HepG2 (cell line): ENCODE results near the gene NVL. TPM values are rescaled to one million over a fixed set of nuclear protein-coding genes. Genes with fewer than 3 reads are reported as not detected.

Experiments
- CEBPG ChIP-seq: IDR thresholded peaks from 2 replicates; pipeline ENCODE4 v1.6.1; 2016
- FOXP1 ChIP-seq, 2 experiments: fragments of 450-650 bp in 1 of 2; IDR thresholded peaks; 2 replicates each; pipeline ENCODE4 v1.6.1; 2017 to 2018; ENCODE audit warnings: antibody characterized with exemption in 1 of 2
- MED1 ChIP-seq: sonication (generic); formaldehyde crosslinking; IDR thresholded peaks from 2 replicates; pipeline ENCODE4 v1.4.0; 2020; ENCODE audit warnings: missing genetic modification reagents
- MYC ChIP-seq: sonication (generic); formaldehyde crosslinking; IDR thresholded peaks from 2 replicates; pipeline ENCODE4 v1.9.0; 2021; ENCODE audit warnings: missing genetic modification reagents, borderline replicate concordance
- NKX3-1 ChIP-seq: sonication (generic); formaldehyde crosslinking; IDR thresholded peaks from 2 replicates; pipeline ENCODE4 v1.5.0; 2020; ENCODE audit warnings: missing genetic modification reagents
- POLR2AphosphoS5 ChIP-seq: IDR thresholded peaks from 2 replicates; pipeline ENCODE4 v1.6.1; 2012; ENCODE audit warnings: low read depth, low read length
- SIX4 ChIP-seq: sonication (generic); formaldehyde crosslinking; IDR thresholded peaks from 2 replicates; pipeline ENCODE4 v1.4.0; 2020; ENCODE audit warnings: missing genetic modification reagents
- SMARCE1 ChIP-seq: fragments of 450-650 bp; IDR thresholded peaks from 2 replicates; pipeline ENCODE4 v1.6.1; 2017; ENCODE audit warnings: borderline replicate concordance
- ZNF484 ChIP-seq: sonication (generic); formaldehyde crosslinking; IDR thresholded peaks from 2 replicates; pipeline ENCODE4 v1.5.1; 2020; ENCODE audit warnings: mild to moderate bottlenecking, low read depth, missing genetic modification reagents, borderline replicate concordance
- ZNF598 ChIP-seq: sonication (generic); formaldehyde crosslinking; IDR thresholded peaks from 2 replicates; pipeline ENCODE4 v1.5.1; 2020; ENCODE audit warnings: mild to moderate bottlenecking, missing genetic modification reagents, borderline replicate concordance
- ZNF678 ChIP-seq: sonication (generic); formaldehyde crosslinking; IDR thresholded peaks from 2 replicates; pipeline ENCODE4 v1.4.0; 2020; ENCODE audit warnings: mild to moderate bottlenecking, missing genetic modification reagents
- ZZZ3 ChIP-seq: sonication (generic); formaldehyde crosslinking; IDR thresholded peaks from 2 replicates; pipeline ENCODE4 v1.4.0; 2020; ENCODE audit warnings: missing genetic modification reagents, mild to moderate bottlenecking, borderline replicate concordance
- polyA plus RNA-seq, 8 experiments: library from polyadenylated mRNA; depleted of rRNA in 3 of 8; stranded (reverse) in 7 of 8; unstranded in 1 of 8; fragments of >200 nt; fragmentation: Illumina TruSeq in 4 of 8; extraction: Trizol in 4 of 8; gene quantifications; 2 replicates each; pipeline versions ENCODE4 v1.2.1 to v1.2.3, GENCODE V29; 2011 to 2016; ENCODE audit warnings: low read depth in 4 of 8, missing spikeins in 1 of 8, mixed read lengths in 1 of 8; ENCODE audit not compliant: insufficient read depth in 1 of 8
- total RNA-seq, 5 experiments: library from RNA; depleted of rRNA; stranded (reverse); fragments of >200 nt; fragmentation: Illumina TruSeq; extraction: Trizol; gene quantifications; 2 replicates each; pipeline ENCODE4 v1.2.3, GENCODE V29; 2016; ENCODE audit warnings: low read depth in 1 of 5
- TF ChIP-seq, protein P1 (sequence below): IDR thresholded peaks from 2 replicates; pipeline ENCODE4 v1.6.1; 2016; ENCODE audit warnings: low read depth, borderline replicate concordance
- TF ChIP-seq, protein P2 (sequence below): sonication (generic); formaldehyde crosslinking; IDR thresholded peaks from 2 replicates; pipeline ENCODE4 v1.8.1; 2023; ENCODE audit warnings: missing genetic modification reagents, mild to moderate bottlenecking, borderline replicate concordance
- TF ChIP-seq, protein P3 (sequence below): sonication (generic); formaldehyde crosslinking; IDR thresholded peaks from 2 replicates; pipeline ENCODE4 v1.8.1; 2023; ENCODE audit warnings: mild to moderate bottlenecking, missing genetic modification reagents, borderline replicate concordance
- TF ChIP-seq, protein P4 (sequence below): IDR thresholded peaks from 2 replicates; pipeline ENCODE4 v1.6.1; 2016
- TF ChIP-seq, protein P5 (sequence below): sonication (generic); formaldehyde crosslinking; IDR thresholded peaks from 2 replicates; pipeline ENCODE4 v1.4.0; 2020; ENCODE audit warnings: missing genetic modification reagents
- TF ChIP-seq, protein P6 (sequence below): sonication (generic); formaldehyde crosslinking; IDR thresholded peaks from 2 replicates; pipeline ENCODE4 v1.4.0; 2020; ENCODE audit warnings: mild to moderate bottlenecking, missing genetic modification reagents, borderline replicate concordance
- TF ChIP-seq, protein P7 (sequence below): IDR thresholded peaks from 2 replicates; pipeline ENCODE4 v1.6.1; 2018; ENCODE audit warnings: missing genetic modification reagents, mild to moderate bottlenecking, missing compliant biosample characterization

NVL gene
- total and polyA plus RNA-seq, 2 of the 13 experiments (the other 11 are each of a cell fraction or from before 2014, with no cell fraction given), result 8.3 to 21.0 TPM

DNA sequence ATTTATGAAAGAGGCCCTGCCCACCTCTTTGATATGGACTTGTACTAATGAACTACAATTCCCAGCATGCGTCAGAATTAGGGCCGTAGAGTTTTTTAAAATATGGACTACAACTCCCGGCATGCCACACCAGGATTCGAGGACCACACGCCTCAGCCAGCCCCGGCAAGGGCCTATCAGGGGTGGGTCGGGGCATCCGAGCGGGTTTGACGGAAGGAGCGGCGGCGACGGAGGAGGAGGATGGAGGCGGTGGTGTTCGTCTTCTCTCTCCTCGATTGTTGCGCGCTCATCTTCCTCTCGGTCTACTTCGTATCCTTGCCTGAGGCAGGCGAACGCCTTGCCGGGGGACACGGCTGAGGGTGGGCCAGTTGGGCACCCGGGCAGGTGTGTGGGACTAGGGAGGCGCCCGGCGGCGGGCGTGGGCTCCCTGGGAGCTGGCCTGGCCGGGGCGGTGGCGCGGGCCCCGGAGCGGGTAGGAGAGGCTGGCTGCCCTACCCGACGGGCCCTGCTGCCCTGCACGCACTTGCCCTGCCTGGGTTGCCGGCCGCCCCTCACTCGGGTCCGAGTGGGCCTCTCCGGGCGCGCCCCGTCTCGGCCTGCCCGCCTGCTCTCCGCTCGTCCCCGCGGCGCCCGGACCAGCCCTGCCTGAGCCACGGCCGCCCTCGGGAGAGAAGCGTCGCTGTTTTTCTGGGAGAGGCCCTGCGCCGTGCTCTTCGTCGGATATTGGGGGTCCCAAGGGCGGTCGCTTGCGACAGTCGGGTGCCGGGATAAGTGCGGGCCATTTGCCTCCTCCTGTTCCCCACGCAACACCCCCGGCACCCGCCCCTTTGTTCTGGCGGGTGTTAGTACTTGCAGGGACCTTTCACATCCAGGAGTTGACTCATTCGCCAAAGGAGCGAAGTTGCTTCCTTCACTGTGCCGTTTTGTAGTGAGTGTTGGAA, 27.0 kb upstream of the NVL start, which contains the start of gene CNIH4 (continued):
- TF ChIP-seq, protein P1, sequence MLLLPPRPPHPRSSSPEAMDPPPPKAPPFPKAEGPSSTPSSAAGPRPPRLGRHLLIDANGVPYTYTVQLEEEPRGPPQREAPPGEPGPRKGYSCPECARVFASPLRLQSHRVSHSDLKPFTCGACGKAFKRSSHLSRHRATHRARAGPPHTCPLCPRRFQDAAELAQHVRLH (CRISPR knock-in tag), result no peak
- no peak for TF ChIP-seq NKX3-1 (CRISPR knock-in tag)
- TF ChIP-seq ZNF598 (CRISPR knock-in tag), result no peak
- TF ChIP-seq ZZZ3, result no peak
- TF ChIP-seq POLR2AphosphoS5, result peak; percentile 83
- TF ChIP-seq SIX4 (CRISPR knock-in tag), result no peak
- TF ChIP-seq ZNF678, result 0 out of 2 replicates have a peak, but pooled peaks have one; percentile 35
- TF ChIP-seq FOXP1 (IDR thresholded peaks at IDR 0.05), result no peak
- TF ChIP-seq FOXP1 (CRISPR knock-in tag; IDR thresholded peaks at IDR 0.05), result no peak
- TF ChIP-seq MED1 (CRISPR knock-in tag), result peak; percentile 21; the same call in 1 of the 2 replicates
- TF ChIP-seq, protein P2, sequence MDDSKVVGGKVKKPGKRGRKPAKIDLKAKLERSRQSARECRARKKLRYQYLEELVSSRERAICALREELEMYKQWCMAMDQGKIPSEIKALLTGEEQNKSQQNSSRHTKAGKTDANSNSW (CRISPR knock-in tag), result 0 out of 2 replicates have a peak, but pooled peaks have one; percentile 74
- TF ChIP-seq ZNF484, result no peak
- no peak for TF ChIP-seq SMARCE1
- TF ChIP-seq, protein P3, sequence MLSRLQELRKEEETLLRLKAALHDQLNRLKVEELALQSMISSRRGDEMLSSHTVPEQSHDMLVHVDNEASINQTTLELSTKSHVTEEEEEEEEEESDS (CRISPR knock-in tag), result no peak
- TF ChIP-seq, protein P4, sequence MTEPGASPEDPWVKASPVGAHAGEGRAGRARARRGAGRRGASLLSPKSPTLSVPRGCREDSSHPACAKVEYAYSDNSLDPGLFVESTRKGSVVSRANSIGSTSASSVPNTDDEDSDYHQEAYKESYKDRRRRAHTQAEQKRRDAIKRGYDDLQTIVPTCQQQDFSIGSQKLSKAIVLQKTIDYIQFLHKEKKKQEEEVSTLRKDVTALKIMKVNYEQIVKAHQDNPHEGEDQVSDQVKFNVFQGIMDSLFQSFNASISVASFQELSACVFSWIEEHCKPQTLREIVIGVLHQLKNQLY (CRISPR knock-in tag), result no peak
- TF ChIP-seq, protein P5, sequence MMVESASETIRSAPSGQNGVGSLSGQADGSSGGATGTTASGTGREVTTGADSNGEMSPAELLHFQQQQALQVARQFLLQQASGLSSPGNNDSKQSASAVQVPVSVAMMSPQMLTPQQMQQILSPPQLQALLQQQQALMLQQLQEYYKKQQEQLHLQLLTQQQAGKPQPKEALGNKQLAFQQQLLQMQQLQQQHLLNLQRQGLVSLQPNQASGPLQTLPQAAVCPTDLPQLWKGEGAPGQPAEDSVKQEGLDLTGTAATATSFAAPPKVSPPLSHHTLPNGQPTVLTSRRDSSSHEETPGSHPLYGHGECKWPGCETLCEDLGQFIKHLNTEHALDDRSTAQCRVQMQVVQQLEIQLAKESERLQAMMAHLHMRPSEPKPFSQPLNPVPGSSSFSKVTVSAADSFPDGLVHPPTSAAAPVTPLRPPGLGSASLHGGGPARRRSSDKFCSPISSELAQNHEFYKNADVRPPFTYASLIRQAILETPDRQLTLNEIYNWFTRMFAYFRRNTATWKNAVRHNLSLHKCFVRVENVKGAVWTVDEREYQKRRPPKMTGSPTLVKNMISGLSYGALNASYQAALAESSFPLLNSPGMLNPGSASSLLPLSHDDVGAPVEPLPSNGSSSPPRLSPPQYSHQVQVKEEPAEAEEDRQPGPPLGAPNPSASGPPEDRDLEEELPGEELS, result 0 out of 2 replicates have a peak, but pooled peaks have one; percentile 13
- no peak for TF ChIP-seq CEBPG (CRISPR knock-in tag)
- TF ChIP-seq MYC (CRISPR knock-in tag), result peak; percentile 49; the same call in 1 of the 2 replicates
- TF ChIP-seq, protein P6, sequence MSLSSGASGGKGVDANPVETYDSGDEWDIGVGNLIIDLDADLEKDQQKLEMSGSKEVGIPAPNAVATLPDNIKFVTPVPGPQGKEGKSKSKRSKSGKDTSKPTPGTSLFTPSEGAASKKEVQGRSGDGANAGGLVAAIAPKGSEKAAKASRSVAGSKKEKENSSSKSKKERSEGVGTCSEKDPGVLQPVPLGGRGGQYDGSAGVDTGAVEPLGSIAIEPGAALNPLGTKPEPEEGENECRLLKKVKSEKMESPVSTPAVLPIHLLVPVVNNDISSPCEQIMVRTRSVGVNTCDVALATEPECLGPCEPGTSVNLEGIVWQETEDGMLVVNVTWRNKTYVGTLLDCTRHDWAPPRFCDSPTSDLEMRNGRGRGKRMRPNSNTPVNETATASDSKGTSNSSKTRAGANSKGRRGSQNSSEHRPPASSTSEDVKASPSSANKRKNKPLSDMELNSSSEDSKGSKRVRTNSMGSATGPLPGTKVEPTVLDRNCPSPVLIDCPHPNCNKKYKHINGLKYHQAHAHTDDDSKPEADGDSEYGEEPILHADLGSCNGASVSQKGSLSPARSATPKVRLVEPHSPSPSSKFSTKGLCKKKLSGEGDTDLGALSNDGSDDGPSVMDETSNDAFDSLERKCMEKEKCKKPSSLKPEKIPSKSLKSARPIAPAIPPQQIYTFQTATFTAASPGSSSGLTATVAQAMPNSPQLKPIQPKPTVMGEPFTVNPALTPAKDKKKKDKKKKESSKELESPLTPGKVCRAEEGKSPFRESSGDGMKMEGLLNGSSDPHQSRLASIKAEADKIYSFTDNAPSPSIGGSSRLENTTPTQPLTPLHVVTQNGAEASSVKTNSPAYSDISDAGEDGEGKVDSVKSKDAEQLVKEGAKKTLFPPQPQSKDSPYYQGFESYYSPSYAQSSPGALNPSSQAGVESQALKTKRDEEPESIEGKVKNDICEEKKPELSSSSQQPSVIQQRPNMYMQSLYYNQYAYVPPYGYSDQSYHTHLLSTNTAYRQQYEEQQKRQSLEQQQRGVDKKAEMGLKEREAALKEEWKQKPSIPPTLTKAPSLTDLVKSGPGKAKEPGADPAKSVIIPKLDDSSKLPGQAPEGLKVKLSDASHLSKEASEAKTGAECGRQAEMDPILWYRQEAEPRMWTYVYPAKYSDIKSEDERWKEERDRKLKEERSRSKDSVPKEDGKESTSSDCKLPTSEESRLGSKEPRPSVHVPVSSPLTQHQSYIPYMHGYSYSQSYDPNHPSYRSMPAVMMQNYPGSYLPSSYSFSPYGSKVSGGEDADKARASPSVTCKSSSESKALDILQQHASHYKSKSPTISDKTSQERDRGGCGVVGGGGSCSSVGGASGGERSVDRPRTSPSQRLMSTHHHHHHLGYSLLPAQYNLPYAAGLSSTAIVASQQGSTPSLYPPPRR, result no peak
- TF ChIP-seq, protein P7, sequence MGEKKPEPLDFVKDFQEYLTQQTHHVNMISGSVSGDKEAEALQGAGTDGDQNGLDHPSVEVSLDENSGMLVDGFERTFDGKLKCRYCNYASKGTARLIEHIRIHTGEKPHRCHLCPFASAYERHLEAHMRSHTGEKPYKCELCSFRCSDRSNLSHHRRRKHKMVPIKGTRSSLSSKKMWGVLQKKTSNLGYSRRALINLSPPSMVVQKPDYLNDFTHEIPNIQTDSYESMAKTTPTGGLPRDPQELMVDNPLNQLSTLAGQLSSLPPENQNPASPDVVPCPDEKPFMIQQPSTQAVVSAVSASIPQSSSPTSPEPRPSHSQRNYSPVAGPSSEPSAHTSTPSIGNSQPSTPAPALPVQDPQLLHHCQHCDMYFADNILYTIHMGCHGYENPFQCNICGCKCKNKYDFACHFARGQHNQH (CRISPR knock-in tag), result peak; percentile 36
